H9 (cell line): ENCODE data around the gene KLHL41. TPM values are rescaled to one million over a fixed set of nuclear protein-coding genes. Genes with fewer than 3 reads are reported as not detected.
A peak's percentile ranks its signal among the peaks of the same experiment; 100 is the strongest.

Experiments
- DNase-seq: peaks from one replicate; pipeline ENCODE4 v3.0.0-alpha.2; 2017
- H2AFZ ChIP-seq: one replicate; pipeline ENCODE4 v1.6.1; 2013; ENCODE audit warnings: mild to moderate bottlenecking, low read length, control low read depth, moderate library complexity
- H2AK5ac ChIP-seq: 2 replicates; pipeline ENCODE4 v1.6.1; 2013; ENCODE audit warnings: low read length, control low read depth, mixed read lengths; ENCODE audit not compliant: insufficient read length
- H2BK120ac ChIP-seq: one replicate; pipeline ENCODE4 v1.6.1; 2013; ENCODE audit warnings: low read depth, mild to moderate bottlenecking, low read length, control low read depth, inconsistent platforms; ENCODE audit not compliant: poor library complexity, severe bottlenecking
- H2BK12ac ChIP-seq: 2 replicates; pipeline ENCODE4 v1.6.1; 2013; ENCODE audit warnings: low read length, control low read depth, mixed read lengths, low read depth; ENCODE audit not compliant: insufficient read length
- H2BK15ac ChIP-seq: 2 replicates; pipeline ENCODE4 v1.6.1; 2013; ENCODE audit warnings: low read depth, low read length, control low read depth
- H2BK20ac ChIP-seq: one replicate; pipeline ENCODE4 v1.6.1; 2013; ENCODE audit warnings: low read depth, mild to moderate bottlenecking, low read length, control low read depth, inconsistent platforms; ENCODE audit not compliant: poor library complexity, severe bottlenecking
- H2BK5ac ChIP-seq: 2 replicates; pipeline ENCODE4 v1.6.1; 2013; ENCODE audit warnings: low read length, control low read depth, mixed read lengths; ENCODE audit not compliant: insufficient read length
- H3K14ac ChIP-seq: 2 replicates; pipeline ENCODE4 v1.6.1; 2013; ENCODE audit warnings: low read length, control low read depth; ENCODE audit not compliant: insufficient read depth
- H3K18ac ChIP-seq: 2 replicates; pipeline ENCODE4 v1.6.1; 2013; ENCODE audit warnings: low read depth, mild to moderate bottlenecking, mixed read lengths, low read length, control low read depth; ENCODE audit not compliant: insufficient read length
- H3K23ac ChIP-seq: 2 replicates; pipeline ENCODE4 v1.6.1; 2013; ENCODE audit warnings: low read length, control low read depth, mixed read lengths, low read depth; ENCODE audit not compliant: insufficient read length
- H3K23me2 ChIP-seq: 2 replicates; pipeline ENCODE4 v1.6.1; 2013; ENCODE audit warnings: low read depth, mild to moderate bottlenecking, mixed read lengths, low read length, control low read depth; ENCODE audit not compliant: insufficient read length, poor library complexity, severe bottlenecking
- H3K27ac ChIP-seq: 2 replicates; pipeline ENCODE4 v1.5.1; 2013; ENCODE audit warnings: low read length, control low read depth, mixed read lengths, low read depth; ENCODE audit not compliant: insufficient read length
- H3K27me3 ChIP-seq: 2 replicates; pipeline ENCODE4 v1.6.1; 2013; ENCODE audit warnings: low read length, control low read depth, inconsistent platforms; ENCODE audit not compliant: insufficient read depth
- H3K4ac ChIP-seq: 2 replicates; pipeline ENCODE4 v1.6.1; 2013; ENCODE audit warnings: low read depth, mild to moderate bottlenecking, control low read depth, inconsistent platforms, low read length, moderate library complexity
- H3K4me1 ChIP-seq: 2 replicates; pipeline ENCODE4 v1.6.1; 2013; ENCODE audit warnings: low read length, control low read depth, inconsistent platforms; ENCODE audit not compliant: insufficient read depth
- H3K4me2 ChIP-seq: 2 replicates; pipeline ENCODE4 v1.6.1; 2013; ENCODE audit warnings: low read length, control low read depth, mixed read lengths; ENCODE audit not compliant: insufficient read length, insufficient read depth
- H3K56ac ChIP-seq: 2 replicates; pipeline ENCODE4 v1.6.1; 2013; ENCODE audit warnings: low read depth, mild to moderate bottlenecking, mixed read lengths, low read length, control low read depth; ENCODE audit not compliant: insufficient read length
- H3K79me1 ChIP-seq: 2 replicates; pipeline ENCODE4 v1.6.1; 2013; ENCODE audit warnings: low read depth, mild to moderate bottlenecking, moderate library complexity, low read length, control low read depth, inconsistent platforms; ENCODE audit not compliant: insufficient read depth, poor library complexity, severe bottlenecking
- H3K79me2 ChIP-seq: 2 replicates; pipeline ENCODE4 v1.6.1; 2013; ENCODE audit warnings: low read length, control low read depth, inconsistent platforms; ENCODE audit not compliant: insufficient read depth
- H3K9ac ChIP-seq: 2 replicates; pipeline ENCODE4 v1.6.1; 2013; ENCODE audit warnings: low read length, control low read depth, mixed read lengths; ENCODE audit not compliant: insufficient read length; ENCODE audit errors: extremely low read depth
- H3K9me3 ChIP-seq: one replicate; pipeline ENCODE4 v1.6.1; 2013; ENCODE audit warnings: low read depth, low read length, inconsistent platforms; ENCODE audit not compliant: control insufficient read depth
- H3T11ph ChIP-seq: one replicate; pipeline ENCODE4 v1.6.1; 2013; ENCODE audit warnings: mild to moderate bottlenecking, low read length, control low read depth, inconsistent platforms
- H4K20me1 ChIP-seq: one replicate; pipeline ENCODE4 v1.6.1; 2013; ENCODE audit not compliant: control insufficient read depth, insufficient read length, insufficient read depth
- H4K5ac ChIP-seq: 2 replicates; pipeline ENCODE4 v1.6.1; 2013; ENCODE audit warnings: low read depth, mild to moderate bottlenecking, mixed read lengths, low read length, control low read depth; ENCODE audit not compliant: insufficient read length
- H4K8ac ChIP-seq: replicated peaks from 2 replicates; pipeline ENCODE4 v1.6.1; 2013; ENCODE audit warnings: low read length, control low read depth, mixed read lengths, low read depth; ENCODE audit not compliant: insufficient read length
- H4K91ac ChIP-seq: 2 replicates; pipeline ENCODE4 v1.6.1; 2013; ENCODE audit warnings: low read depth, mild to moderate bottlenecking, moderate library complexity, mixed read lengths, low read length, control low read depth; ENCODE audit not compliant: insufficient read length
- H3K27ac Mint-ChIP-seq, 3 experiments: 2 replicates in 2 of 3; 3 replicates in 1 of 3; pipeline ENCODE4 v1.8.0; 2020 to 2021; ENCODE audit warnings: mixed read lengths in 3 of 3, mild to moderate bottlenecking in 1 of 3, moderate library complexity in 1 of 3
- H3K27me3 Mint-ChIP-seq: 2 replicates; pipeline ENCODE4 v1.8.0; 2021; ENCODE audit warnings: low read depth, mild to moderate bottlenecking, moderate library complexity, mixed read lengths
- H3K36me3 Mint-ChIP-seq, 3 experiments: 2 replicates in 2 of 3; 3 replicates in 1 of 3; pipeline ENCODE4 v1.8.0; 2020 to 2021; ENCODE audit warnings: low read depth in 3 of 3, mixed read lengths in 3 of 3; ENCODE audit not compliant: insufficient read depth in 1 of 3
- H3K4me1 Mint-ChIP-seq, 2 experiments: 2 replicates each; pipeline ENCODE4 v1.8.0; 2020; ENCODE audit warnings: mixed read lengths in 2 of 2
- H3K4me3 Mint-ChIP-seq, 2 experiments: 2 replicates in 1 of 2; 3 replicates in 1 of 2; pipeline ENCODE4 v1.8.0; 2020 to 2021; ENCODE audit warnings: mild to moderate bottlenecking in 2 of 2, mixed read lengths in 2 of 2, moderate library complexity in 1 of 2
- H3K9me3 Mint-ChIP-seq, 2 experiments: 2 replicates in 1 of 2; 3 replicates in 1 of 2; pipeline ENCODE4 v1.8.0; 2020; ENCODE audit warnings: mild to moderate bottlenecking in 2 of 2, mixed read lengths in 2 of 2, moderate library complexity in 1 of 2
- WGBS: extraction: QIAGEN DNeasy Blood & Tissue Kit; methylation state at CpG from one replicate; pipeline ENCODE4 v1.1.7; 2013; ENCODE audit warnings: missing lambda C conversion rate, low lambda C conversion rate, mixed read lengths; ENCODE audit not compliant: insufficient read length; ENCODE audit errors: extremely low coverage; 5-methylcytosine and 5-hydroxymethylcytosine counted together
- total RNA-seq: library from RNA; stranded (reverse); gene quantifications from 2 replicates; pipeline ENCODE4 v1.2.1, GENCODE V29; 2021
- TF ChIP-seq, protein P1 (sequence below): fragments of 200-600 bp; sonication (generic); conservative IDR thresholded peaks from 3 replicates; pipeline ENCODE4 v1.8.0; 2021; ENCODE audit warnings: antibody characterized with exemption, mild to moderate bottlenecking

KLHL41 gene
- total RNA-seq, 1 experiment from 2014 or later, result not detected

DNA sequence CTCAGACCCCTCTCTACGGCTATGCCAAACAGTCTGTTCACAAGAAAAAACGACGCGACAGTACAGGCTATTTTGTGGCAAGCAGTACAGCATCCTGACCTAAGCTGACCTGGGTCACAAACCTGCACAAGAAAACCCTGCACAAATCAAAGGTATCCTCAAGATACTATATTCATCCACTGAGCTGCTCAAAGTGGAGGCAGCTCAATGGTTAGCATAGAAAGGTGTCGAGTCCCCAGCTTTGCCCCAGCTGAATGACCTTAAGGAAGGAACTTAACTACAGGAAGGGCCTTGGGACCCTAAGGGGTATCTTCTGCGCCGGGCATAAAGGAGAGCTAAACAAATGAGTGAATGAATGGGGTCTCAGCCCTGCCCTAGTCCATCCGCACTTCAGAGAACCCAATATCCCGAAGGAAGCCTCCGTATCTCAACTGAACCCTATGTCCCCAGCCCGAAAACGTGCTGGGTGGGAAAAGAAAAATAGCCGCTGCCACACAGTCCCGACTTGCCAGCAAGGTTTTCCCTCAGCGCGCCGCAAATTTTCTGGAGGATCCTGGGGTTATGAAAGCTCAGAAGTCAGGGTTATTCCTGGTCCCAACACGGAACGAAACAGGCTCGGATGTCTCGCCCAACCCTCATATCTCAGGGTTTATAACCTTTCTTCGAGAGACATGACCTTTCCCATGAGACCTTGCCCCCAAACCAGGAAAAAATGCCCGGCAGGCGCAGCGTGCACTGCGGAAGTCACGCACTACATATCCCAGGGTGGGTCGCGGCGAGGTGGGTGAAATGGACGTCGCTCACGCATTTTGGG lies 63.9 kb downstream of the KLHL41 start, which contains the start of gene FASTKD1:
Gene FASTKD1, minus strand, starts transcription at position 706 of the 814 bp plus-strand sequence. CDS start 1,836 bp downstream, outside the sequence.
- Histone ChIP-seq H4K20me1 (no peaks in the 10 kb centered on the region), H3K23ac (no peak within 1 kb of the TSS), H3T11ph (no peak within 1 kb of the TSS), H3K79me1 (no peaks in the 10 kb centered on the region), H2BK12ac (no peak within 1 kb of the TSS), H3K23me2 (no peaks in the 10 kb centered on the region), H3K18ac (no peak within 1 kb of the TSS), H3K4me1 (no peaks in the 10 kb centered on the region), H3K79me2 (peaks cover 2% of the 10 kb centered on the region; the same call in 1 of the 2 replicates), H3K4me2 (peak within 1 kb of the TSS; percentile 65), H3K9ac (peak within 1 kb of the TSS; percentile 36), H3K27ac (no peak within 1 kb of the TSS), H2BK20ac (no peak within 1 kb of the TSS), H3K9me3 (no peaks in the 10 kb centered on the region), H3K56ac (no peak within 1 kb of the TSS), H2AK5ac (no peak within 1 kb of the TSS), H4K91ac (no peak within 1 kb of the TSS), H2BK5ac (no peak within 1 kb of the TSS), H3K4ac (no peak within 1 kb of the TSS), H3K14ac (no peak within 1 kb of the TSS), H3K27me3 (no peaks in the 10 kb centered on the region), H2BK15ac (no peak within 1 kb of the TSS), H2BK120ac (no peak within 1 kb of the TSS), H4K8ac (no peak within 1 kb of the TSS), H2AFZ (no peak within 1 kb of the TSS), H4K5ac (no peak within 1 kb of the TSS)
- Mint-ChIP-seq H3K36me3 (peaks cover 3 to 13% (median 6%) of the 10 kb centered on the region in 3 experiments; a peak in 5 of 7 replicates), H3K27me3 (peaks cover 22% of the 10 kb centered on the region), H3K9me3 (peaks cover 5 to 14% of the 10 kb centered on the region in 2 experiments; a peak in 4 of 5 replicates), H3K27ac (peak within 1 kb of the TSS; percentile 98 to 99 (median 99)), H3K4me3 (peak within 1 kb of the TSS; percentile 98 to 99), H3K4me1 (peaks cover 6 to 8% of the 10 kb centered on the region in 2 experiments)
- peak; percentile 93 for DNase-seq
- WGBS, result no CpG with 5 or more reads among the region's 33 CpGs
- TF ChIP-seq, protein P1, sequence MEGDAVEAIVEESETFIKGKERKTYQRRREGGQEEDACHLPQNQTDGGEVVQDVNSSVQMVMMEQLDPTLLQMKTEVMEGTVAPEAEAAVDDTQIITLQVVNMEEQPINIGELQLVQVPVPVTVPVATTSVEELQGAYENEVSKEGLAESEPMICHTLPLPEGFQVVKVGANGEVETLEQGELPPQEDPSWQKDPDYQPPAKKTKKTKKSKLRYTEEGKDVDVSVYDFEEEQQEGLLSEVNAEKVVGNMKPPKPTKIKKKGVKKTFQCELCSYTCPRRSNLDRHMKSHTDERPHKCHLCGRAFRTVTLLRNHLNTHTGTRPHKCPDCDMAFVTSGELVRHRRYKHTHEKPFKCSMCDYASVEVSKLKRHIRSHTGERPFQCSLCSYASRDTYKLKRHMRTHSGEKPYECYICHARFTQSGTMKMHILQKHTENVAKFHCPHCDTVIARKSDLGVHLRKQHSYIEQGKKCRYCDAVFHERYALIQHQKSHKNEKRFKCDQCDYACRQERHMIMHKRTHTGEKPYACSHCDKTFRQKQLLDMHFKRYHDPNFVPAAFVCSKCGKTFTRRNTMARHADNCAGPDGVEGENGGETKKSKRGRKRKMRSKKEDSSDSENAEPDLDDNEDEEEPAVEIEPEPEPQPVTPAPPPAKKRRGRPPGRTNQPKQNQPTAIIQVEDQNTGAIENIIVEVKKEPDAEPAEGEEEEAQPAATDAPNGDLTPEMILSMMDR, result no peak
